GM18502 (cell line): ENCODE results near the gene DMAC2.
"Not testable (repeated sequence)": the region's sequence is repeated elsewhere in the genome, so short reads cannot be mapped to it uniquely, and the experiment has no call there.

Experiments used
- ATAC-seq: cut with Tn5 transposase; IDR thresholded peaks from one replicate; pipeline ENCODE4 v1.9.1; 2021; ENCODE audit warnings: mild to moderate bottlenecking; ENCODE audit not compliant: unreplicated experiment, poor library complexity

Gene DMAC2

DNA sequence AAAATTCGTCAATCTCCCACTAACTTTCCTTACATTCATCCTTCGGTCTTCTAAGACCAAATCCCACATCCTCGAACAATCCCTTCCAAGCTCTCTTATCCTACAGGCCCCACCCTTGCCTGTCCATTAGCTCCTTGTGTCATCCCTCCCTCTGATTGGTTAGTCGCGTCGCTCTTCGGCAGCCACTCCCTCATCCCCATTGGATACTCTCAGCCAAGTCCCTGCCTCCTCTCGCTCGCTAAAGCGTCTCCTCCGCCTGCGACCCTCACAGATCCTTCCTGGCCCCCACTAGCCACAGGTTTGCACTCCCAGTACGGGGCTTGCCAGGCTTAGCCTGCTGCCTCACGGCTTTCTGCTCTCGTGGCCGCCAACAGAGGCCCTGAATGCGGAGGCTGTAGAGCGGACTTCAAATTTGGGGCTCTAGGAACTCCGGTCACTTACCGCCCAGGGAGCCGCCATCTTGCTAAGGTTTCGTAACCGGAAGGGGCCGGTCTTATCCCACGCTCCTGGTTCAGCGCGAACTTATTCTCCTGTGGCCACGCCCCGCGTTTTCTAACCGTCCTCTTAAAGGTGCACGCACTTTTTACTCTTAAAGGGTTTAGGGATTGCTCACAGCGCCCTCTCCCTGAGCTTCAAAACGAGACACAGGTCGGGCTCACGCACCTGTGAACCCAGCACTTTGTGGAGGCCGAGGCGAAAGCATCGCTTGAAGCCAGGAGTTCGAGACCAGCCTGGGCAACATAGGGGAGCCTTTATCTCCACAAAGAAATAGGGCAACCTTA is at the start of gene DMAC2:
Gene DMAC2, minus strand, starts transcription at position 472 of the 782 bp plus-strand sequence. Its CDS starts 13 bp downstream, at position 459.
- ATAC-seq = peak; percentile 84

DNA sequence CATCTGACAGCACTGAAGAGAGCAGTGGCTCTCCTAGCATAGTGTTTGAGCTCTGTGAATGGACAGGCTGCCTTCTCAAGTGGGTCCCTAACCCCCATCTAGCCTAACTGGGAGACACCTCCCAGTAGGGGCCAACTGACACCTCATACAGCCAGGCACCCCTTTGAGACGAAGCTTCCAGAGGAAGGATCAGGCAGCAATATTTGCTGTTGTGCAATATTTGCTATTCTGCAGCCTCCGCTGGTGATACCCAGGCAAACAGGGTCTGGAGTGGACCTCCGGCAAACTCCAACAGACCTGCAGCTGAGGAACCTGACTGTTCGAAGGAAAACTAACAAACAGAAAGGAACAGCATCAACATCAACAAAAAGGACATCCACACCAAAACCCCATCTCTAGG is 47.2 kb upstream of the DMAC2 start:
- ATAC-seq = not testable (repeated sequence)

DNA sequence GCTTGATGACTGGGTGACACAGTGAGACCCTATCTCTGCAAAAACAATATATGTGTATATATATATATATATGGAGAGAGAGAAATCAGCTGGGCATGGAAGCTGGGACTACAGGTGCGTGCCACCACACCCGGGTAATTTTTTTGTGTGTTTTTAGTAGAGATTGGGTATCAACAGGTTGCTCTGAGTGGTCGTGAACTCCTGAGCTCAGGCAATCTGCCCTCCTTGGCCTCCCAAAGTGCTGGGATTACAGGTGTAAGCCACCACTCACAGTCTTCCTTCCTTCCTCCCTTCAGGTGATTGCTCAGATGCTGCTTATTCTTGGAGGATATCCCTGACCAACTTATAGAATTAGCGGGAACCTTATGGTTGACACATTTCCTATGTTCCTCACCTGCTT is 45.1 kb upstream of the DMAC2 start:
- ATAC-seq = no peak

DNA sequence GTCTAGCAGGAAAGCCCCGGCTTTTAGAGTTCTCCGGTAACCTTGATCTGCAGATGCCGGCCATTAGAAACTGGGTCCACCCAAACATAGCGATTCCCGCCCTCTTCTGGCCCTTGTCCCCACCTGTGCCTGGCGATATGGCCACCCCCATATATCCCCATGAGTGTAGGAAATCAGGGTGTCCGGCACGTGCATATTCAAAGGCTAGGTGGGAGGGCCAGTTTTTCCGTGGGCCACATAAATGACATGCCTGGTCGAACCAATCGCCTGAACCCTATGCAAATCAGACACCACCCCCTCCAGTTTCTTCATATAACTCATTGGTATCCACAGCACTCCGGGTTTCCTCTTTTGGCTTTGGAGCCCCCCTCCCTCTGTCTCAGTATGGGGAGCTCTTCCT is 40.6 kb upstream of the DMAC2 start:
- no peak for ATAC-seq

DNA sequence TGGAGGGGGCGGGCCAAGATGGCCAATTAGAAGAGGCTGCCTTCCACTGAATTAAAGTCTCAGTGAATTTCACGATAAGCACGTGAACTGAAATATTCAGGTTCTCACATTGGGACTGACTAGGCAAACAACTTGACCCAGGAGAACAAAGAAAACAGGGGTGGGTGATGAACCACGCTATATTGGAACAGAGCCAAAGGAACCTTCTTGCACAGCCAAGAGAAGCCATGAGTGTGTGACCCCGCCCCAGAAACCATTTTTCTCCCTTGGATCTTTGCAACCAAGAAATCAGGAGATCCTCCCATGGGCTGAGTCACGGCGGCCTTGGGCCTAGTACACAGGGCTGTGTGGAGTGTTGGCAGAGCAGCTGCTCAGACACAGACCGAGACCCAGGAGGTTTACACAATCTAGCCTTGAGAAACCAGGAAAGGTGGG is 40.1 kb upstream of the DMAC2 start:
- no peak for ATAC-seq

DNA sequence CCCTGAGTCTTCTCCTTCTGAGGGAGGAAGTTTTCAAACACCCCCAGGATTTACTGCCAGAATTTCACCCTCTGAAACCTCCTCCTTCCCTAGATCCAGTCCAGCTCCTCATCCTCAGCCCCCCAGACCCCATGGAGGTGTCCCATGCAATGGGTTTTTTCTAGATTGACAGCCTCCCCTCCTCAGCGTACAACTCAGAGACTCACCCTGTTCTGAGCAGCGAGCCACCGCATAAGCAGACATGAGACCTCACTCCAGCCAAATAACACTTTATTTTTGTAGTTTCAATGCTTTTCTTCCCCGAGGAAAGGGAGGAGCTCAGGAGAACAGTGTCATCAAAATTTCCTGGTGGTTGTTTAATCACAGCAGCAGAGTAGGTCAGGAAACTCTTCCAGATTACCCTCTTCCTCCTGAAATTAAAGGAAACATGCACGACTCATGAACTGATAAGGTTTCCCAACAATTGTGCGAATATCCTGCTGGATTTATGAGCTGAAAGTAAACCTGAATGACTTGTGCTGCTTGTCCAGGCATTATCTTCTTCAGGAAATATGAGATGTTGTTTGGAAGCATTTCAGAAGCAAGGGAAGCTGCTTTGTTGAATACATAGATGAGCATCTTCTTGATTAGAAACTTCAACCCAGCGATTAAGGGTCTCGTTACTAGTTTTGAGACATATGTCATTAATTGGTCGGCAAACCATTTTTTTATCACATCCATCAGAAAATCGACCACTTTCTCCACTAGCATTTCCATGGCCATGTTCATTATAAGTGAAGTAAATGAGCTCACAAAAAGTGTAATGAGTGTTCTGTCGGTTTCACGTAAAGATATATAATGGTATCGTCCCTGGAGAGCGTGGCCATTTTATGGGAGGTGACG is 39.4 kb upstream of the DMAC2 start:
- no peak for ATAC-seq

DNA sequence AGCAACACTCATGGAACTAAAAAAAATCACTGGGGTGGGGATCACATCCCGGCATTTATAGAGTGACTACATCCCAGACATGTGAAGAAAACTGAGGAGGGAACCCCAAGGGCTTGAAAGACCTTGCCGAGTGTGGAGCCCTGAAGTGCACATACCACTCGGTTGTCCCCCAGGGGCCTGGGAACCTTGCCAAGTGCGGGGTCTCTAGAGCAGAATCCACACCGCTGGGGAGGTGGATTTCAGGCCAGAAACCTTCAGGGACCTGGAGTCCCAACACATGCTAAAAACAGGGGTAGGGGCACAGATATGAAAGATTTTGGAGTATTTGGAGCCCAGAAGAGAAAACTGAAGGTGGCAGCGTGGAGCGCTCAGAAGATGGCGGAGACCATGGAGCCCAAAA is 38.5 kb upstream of the DMAC2 start:
- ATAC-seq = no peak

DNA sequence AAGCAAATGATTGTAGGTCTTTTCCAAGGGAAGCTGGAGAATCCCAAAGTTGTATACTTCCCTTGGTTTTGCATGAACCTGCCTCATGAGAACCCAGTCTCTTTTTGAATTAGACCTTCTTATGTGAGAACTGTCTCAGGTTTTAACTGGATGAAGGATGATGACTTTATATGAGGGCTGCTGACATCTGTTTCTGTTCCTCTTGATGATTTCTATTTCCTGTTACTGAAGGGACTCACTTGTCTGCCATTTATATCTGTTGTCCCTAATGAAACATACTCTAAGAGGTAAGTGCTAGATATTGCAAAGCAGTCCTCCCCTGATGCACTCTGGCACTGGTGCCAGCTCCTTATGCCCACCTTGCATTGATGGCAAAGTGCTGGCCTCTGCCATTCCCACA is 36.9 kb upstream of the DMAC2 start:
- ATAC-seq = no peak

DNA sequence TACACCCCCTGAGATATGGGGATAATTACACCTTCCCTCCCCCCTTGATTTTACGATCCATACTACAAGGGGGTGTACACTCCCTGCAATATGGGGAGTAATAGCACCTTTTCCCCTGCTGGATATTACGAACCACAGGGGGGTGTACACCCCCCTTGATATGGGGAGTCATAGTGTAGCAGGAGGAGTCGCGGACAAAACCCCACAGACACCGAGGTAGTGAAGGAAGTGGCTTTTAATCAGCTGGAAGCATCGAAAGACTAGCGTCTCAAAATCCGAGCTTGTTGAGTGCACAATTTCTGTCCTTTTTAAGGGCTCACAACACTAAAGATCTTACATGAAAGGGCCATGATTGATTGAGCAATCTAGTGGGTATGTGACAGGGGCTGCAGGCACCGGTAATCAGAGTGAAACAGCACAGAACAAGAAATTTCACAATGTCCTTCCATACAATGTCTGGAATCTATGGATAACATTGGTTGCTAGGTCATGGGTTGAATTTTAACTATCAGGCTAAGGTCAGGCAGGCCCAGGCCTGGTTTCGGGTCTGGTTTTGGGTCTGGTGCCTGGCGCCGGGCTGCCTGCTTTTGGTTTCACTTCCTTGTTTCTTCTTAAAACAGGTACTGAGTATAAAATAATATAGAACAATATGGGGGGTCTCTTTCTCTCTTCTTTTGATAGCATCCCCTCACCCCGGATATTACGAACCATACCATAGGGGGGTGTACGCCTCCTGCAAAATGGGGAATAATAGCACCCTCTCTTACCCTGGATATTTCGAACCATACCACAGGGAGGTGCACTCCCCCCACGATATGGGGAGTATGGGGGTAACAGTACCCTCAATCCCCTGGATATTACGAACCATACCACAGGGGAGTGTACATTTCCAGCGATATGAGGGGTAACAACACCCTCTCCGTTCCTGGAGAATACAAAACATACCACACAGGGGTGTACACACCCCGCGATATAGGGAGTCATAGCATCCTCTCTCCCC is 23.8 kb upstream of the DMAC2 start:
- not testable (repeated sequence) for ATAC-seq

DNA sequence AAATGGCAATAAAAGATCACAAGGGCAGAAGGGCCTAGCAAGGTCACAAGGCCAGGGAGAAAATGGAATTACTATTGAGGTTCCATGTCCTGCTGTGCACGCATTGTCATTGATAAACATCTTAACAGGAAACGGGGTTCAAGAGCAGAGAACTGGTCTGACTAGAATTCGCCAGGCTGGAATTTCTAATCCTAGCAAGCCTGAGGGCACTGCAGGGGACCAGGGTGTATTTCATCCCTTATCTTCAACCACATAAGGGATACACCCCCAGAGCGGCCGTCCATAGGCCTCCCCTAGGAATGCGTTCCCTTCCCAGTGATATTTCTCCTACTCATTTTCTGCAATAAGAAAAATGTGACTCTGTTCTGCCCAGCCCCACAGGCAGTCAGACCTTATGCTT is 22.8 kb upstream of the DMAC2 start:
- ATAC-seq = no peak

DNA sequence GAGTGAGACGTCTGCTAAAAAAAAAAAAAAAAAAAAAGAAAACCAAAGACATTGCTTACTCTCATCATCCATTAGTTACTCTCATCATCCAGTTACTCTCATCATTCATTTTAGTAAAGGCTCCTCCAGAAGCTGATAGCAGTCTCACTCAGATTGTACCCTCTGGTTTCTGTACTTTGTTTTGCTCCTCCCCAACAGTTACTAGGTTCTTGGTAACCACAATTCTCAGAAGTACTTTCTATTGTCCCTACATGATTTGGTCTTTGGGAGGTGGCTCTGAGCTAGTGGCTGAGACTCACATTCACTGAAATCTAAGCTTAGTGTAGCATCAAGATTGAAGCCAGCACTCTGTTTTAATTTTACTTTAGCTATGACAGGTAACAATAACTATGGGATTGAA is 17.5 kb upstream of the DMAC2 start:
- ATAC-seq = peak; percentile 73

DNA sequence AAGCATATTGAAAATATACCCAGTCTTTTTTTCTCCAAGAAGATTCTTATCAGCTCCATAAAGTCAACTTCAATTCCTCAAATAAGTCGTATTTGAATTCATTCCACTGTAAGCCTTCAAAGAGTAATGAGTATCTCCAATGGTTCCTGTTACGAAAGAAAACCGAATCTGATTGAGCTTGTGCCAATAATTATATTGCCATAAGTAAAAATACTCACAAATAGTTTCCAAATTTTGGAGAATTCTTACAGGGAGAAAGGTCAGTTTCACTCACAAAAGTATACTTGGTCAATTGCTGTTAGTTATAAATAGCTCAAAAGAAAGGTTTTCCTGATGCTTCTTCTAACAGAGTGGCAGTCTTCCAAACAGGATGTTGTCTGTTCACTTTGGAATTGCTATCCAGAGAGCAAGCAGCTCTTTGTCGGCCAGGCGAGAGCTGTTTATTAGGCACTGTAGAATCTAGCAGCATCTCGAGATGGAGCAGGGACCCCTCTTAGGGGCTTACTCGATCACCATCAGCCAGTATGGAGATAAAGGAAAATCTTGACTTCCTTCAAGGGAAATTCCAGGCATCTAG is 16.7 kb upstream of the DMAC2 start:
- no peak for ATAC-seq

DNA sequence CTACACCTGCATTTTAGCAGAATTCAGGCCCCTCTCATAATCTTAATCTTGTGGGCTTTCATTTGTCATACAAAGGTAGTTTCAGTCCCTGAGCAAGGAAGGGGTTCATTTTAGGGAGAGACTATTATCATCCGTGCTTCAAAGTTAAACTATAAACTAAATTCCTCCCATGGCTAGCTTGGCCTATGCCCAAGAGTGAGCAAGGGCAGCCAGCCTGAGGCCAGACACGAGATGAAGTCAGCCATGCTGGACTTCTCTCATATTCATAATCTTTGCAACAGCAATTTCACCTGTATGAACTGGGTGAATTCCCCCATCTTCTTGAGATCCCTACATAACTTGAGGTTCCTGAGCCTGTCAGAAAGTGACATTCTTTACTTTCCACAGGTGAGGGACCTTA is 16.2 kb upstream of the DMAC2 start:
- no peak for ATAC-seq

DNA sequence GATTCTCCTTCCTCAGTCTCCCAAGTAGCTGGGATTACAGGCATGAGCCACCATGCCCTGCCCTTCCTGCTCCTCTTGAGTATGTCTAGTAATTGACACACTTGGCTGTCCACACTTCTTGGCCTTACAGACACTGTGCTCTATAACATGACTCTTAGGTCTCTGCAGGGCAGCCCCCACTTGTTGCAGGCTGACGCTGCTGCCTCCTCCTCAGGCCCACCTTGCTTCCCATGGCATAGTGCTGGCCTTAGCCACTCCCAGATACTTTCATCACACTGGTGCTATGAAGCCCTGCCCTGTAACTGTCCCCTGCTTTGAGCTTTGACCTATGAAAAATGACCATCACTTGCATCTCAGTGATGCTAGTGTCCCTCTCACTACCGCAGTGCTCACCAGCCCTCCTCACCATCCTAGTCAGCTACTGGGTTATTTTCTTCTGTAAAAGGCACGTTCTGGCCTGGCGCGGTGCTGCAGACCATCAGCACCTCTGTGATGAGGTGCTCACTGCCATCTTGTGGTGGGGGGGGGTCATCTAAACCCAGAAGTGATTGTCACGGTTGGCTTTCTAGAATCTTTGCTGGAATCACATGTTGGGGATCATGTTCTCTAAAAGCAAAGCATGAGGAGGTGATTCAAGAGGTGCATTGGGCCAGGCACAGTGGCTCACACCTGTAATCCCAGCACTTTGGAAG is 13.0 kb upstream of the DMAC2 start:
- no peak for ATAC-seq

DNA sequence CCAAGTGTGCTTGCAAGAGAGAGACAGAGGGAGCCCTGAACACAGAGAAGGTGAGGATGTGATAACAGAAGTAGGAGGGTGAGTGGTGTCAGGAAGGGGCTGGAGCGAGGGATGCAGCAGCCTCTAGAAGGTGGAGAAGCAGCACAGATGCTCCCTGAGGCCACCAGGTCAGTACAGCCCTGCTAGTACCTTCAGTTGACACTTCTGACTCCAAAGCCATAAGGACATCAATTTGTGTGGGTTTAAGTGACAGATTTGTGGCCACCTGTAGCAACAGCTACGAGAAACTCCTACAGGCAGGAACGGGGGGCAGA is 10.1 kb upstream of the DMAC2 start:
- ATAC-seq = no peak

DNA sequence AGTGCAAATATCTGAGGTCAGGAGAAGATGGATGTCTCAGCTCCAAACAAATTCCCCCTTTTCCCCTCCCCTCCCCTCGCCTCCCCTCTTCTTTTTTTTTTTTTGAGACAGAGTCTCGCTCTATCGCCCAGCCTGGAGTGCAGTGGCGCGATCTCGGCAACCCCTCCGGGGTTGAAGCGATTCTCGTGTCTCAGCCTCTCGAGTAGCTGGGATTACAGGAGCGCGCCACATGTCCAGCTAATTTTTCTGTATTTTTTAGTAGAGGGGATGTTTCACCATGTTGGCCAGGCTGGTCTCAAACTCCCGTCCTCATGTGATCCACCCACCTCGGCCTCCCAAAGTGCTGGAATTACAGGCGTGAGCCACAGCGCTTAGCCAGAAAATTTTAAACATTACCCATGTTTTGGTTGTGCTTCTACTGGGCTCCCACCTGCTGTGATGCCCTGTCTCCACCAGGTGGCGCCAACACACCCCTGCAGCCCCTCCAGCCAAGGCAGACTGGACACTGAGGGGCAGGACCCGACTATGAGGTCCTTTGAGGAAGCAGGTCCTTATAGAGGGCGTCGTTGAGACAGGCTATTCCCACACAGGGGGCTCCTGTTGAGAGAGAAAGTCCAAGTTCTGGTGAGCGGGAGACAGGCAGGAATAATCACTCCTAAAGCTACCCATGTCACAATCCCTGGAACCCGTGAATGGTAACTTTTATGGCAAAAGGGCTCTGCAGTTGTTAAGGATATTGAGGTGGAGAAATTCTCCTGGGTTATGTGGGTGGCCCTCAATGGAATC is 9.6 kb upstream of the DMAC2 start:
- no peak for ATAC-seq

DNA sequence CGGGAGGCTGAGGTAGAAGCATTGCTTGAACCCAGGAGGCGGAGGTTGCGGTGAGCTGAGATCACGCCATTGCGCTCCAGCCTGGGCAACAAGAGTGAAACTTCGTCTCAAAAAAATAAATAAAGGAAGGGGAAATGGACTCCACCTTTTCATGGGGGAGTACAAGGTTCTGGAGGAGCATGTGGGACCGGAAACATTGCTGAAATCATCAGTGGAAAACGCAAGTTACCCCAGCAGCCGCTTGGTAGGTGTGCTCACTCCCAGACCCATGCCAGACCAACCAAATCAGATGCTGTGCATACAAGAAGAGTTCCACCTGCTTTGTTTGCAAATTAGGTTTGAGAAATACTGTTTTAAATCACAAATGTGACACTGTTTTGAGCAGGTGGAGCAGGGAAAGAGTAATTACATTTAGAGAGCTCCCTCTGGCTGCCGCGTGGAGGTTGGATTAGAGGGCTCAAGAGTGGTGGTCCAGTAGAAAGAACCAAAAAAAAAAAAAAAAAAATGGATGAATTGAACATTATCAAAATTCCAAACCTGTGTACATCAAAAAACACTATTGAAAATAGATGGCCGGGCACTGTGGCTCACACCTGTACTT is 8.1 kb upstream of the DMAC2 start:
- ATAC-seq = no peak

DNA sequence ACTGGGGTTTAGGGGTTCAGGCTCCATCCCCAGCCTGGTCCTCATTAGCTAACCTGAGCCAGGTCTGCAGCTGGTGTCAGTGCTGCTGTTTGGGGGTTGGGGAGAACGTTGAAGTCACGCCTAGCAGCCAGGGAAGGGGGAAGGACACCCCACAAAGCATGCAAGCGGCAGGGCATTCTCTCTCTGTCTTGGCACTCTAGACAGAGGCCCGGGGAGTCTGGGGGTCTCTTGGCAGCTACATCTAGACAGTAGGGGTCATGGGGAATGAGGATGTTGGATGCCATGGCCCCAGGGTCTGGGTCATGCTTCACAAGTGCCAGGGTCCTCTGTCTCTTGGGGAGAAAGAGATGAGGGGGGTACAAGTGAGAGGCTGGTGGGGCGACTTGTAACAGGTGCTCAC is 5.9 kb upstream of the DMAC2 start:
- ATAC-seq = no peak
